Peyer's patch (tissue), 4 donors: ENCODE data around the gene MAD1L1. TPM values are rescaled to one million over a fixed set of nuclear protein-coding genes. Genes with fewer than 3 reads are reported as not detected.
"Not testable (repeated sequence)": the region's sequence is repeated elsewhere in the genome, so short reads cannot be mapped to it uniquely, and the experiment has no call there.

Experiments
- DNase-seq, 3 donors: peaks; one replicate each; pipeline ENCODE4 v3.0.0-alpha.2; 2017 to 2019
- H3K27ac ChIP-seq, 4 donors: fragments of 200-600 bp; sonication (generic); one replicate each; pipeline ENCODE4 v1.5.1; 2016 to 2019
- H3K27me3 ChIP-seq, 2 donors: fragments of 200-600 bp; sonication (generic); one replicate each; pipeline ENCODE4 v1.5.1; 2019
- H3K36me3 ChIP-seq, 3 donors: fragments of 200-600 bp; sonication (generic); one replicate each; pipeline ENCODE4 v1.5.1; 2016 to 2019
- H3K4me1 ChIP-seq, 4 donors: fragments of 200-600 bp; sonication (generic); one replicate each; pipeline ENCODE4 v1.5.1; 2016 to 2019
- H3K4me3 ChIP-seq, 4 donors: fragments of 200-600 bp; sonication (generic); 1 replicate in 3 of 4; 2 replicates in 1 of 4; pipeline ENCODE4 v1.5.1; 2016 to 2019; ENCODE audit warnings: mild to moderate bottlenecking in 1 of 4
- H3K9me3 ChIP-seq, 4 donors: fragments of 200-600 bp; sonication (generic); one replicate each; pipeline ENCODE4 v1.5.1; 2016 to 2019; ENCODE audit warnings: mild to moderate bottlenecking in 1 of 4
- CTCF ChIP-seq, 6 experiments: fragments of 450-650 bp in 4 of 6; fragments of 200-600 bp in 2 of 6; sonication (generic) in 1 of 6; IDR thresholded peaks; one replicate each; pipeline ENCODE4 v1.5.1; 2017 to 2019; ENCODE audit warnings: antibody characterized with exemption in 6 of 6, mild to moderate bottlenecking in 3 of 6, moderate library complexity in 1 of 6
- POLR2A ChIP-seq, 2 donors: fragments of 450-650 bp; IDR thresholded peaks; one replicate each; pipeline ENCODE4 v1.5.1; 2017; ENCODE audit warnings: antibody characterized with exemption in 2 of 2, mild to moderate bottlenecking in 2 of 2, moderate library complexity in 2 of 2
- total RNA-seq, 4 donors: library from RNA; depleted of rRNA; stranded (reverse); fragments of >200 nt; gene quantifications; one replicate each; pipeline ENCODE4 v1.1.0, GENCODE V29; 2016

The MAD1L1 gene
- total RNA-seq, 4 donors from 2014 or later, result 43.9 to 417 (median 59.1) TPM

DNA sequence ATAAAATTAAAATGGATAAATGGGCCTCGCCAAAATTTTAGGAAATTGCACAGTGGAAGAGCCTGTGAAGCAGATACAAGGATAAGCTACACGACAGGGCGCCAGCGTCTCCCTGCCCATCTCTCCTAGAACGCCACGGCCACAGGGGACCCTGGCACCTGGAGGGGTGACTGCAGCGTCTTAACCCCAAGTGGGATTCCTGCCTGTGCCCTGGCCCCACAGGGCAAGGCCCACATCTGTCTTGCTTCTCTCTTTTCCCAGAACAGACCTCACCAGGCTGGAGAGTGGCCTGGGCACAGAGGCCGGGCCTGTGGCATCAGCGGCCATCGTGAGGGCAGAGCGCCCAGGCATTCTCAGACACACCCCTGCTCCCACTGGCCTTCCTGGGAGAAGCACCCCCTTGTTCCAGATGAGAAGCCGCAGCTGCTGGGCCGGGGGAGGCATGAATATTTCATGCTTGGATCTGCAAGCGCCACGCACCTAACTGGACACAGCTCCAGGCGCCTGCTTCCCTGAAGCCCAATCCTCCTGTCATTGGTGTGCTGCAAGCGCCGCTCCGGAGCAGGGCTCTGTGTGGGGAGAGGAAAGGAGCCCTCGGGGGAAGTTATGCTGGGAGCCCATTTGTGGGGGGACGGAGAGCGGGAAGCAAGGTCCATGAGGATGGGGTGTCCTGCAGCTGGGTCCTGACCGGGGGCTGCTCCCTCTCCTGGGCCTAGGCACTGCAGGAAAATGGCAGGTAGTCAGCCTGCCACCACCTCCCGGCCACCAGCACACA, 409.2 kb downstream of the MAD1L1 start:
- Histone ChIP-seq H3K36me3 (no peaks in the 10 kb centered on the region), H3K27ac (no peak overlapping the region), H3K27me3 (no peaks in the 10 kb centered on the region), H3K4me3 (no peak overlapping the region), H3K4me1 (no peaks in the 10 kb centered on the region), H3K9me3 (no peaks in the 10 kb centered on the region)
- TF ChIP-seq CTCF (IDR thresholded peaks at IDR 0.05) (no peak), POLR2A (IDR thresholded peaks at IDR 0.05) (no peak)
- DNase-seq, result peak in 1 of 3 donors; percentile 29

DNA sequence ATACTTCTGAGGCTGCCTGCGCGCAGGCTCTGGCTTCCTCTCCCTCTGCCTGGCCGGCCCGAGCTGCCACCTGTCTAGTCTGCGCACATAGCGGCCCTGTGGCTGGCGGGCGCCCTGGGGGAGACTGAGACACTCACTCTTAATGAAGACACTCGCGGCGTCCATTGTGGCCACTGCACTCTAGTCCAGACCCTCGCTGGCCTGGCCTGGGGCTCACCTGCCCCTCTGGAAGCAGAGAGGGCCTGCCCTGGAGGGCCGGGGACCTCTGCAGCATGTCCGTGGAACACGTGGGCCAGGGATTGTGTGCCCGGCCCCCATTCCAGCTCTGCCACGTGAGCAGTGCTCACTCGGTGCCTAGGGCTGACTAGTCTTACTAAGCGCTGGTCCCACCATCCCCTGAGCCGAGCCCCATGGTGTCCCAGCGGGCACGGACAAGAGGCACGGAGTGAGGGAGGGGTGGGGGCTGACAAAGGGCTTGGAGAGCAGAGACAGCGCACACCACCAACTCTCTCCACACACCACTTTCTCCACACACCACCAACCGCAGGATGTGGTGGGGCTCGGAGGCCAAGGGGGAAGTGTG, 413.4 kb downstream of the MAD1L1 start:
- TF ChIP-seq POLR2A (IDR thresholded peaks at IDR 0.05) (no peak), CTCF (IDR thresholded peaks at IDR 0.05) (no peak)

DNA sequence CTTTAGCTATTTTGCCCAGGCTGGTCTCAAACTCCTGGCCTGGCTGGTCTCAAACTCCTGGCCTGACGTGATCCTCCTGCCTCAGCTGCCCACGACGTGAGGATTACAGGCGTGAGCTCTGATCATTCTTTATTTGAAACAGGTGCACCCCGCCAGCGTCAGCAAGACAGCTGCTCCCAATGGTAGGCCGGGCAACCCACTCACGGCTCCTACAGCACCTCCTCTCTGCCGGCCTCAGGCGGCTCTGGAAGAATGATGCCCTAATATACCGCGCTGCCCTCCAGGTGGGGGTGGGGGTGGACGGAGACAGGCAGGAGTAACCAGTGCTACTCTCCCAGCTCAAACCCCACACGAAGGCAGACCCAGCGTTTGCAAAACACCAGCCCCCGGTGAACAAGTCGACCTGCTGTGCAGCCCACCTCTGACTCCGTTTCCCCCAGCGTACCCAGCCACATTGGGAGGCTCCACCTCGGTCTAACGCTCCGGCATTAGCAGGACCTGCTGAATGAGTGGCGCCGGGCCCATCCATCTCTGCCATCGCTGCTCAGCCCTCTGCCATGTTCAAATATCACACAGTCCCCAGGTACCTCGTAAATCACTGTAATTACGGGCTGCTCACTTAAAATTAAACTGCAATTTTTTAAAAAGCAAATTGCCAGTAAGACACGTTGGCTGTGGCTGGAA, 414.0 kb downstream of the MAD1L1 start:
- TF ChIP-seq CTCF (IDR thresholded peaks at IDR 0.05) (no peak), POLR2A (IDR thresholded peaks at IDR 0.05) (no peak)
- Histone ChIP-seq H3K4me1 (no peaks in the 10 kb centered on the region), H3K4me3 (no peak overlapping the region)

More for the DNA sequence above, 413.4 kb downstream of the MAD1L1 start:
- Histone ChIP-seq H3K27me3 (no peaks in the 10 kb centered on the region), H3K9me3 (no peaks in the 10 kb centered on the region), H3K4me1 (no peaks in the 10 kb centered on the region), H3K4me3 (no peak overlapping the region), H3K27ac (no peak overlapping the region), H3K36me3 (no peaks in the 10 kb centered on the region)
- no peak for DNase-seq

DNA sequence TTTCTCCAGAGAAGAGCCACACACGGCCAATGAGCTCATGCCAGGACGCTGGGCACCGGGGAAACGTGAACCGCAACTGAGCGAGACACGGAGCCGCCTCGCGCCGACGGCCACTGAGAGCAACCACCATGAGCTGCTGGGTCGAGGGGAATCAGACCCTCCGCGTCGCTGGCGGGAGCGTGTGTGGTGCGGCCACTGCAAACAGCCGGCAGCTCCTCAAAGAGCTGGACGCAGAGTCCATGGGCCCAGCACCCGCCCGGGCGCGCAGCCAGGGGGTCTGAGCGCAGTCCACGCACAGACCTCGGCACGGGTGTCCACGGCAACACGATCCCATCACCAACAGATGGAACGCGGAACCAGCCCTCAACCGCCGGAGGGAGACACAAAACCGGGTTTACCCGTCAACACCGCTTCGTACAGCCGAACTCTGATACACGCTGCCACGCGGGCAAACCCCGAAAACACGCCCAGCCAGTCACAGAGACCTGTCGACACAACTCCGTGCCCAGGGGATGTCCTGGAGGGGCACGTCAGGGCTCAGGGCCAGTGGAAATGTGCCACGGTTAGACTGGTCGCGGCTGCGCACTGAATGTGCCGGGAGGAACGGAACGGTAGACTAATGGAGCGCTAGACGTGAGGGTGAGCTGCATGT, 415.6 kb downstream of the MAD1L1 start:
- H3K4me1 ChIP-seq, result no peaks in the 10 kb centered on the region
- H3K36me3 ChIP-seq, result no peaks in the 10 kb centered on the region
- no peak overlapping the region for H3K27ac ChIP-seq
- no peaks in the 10 kb centered on the region for H3K9me3 ChIP-seq
- TF ChIP-seq CTCF (IDR thresholded peaks at IDR 0.05) (no peak), POLR2A (IDR thresholded peaks at IDR 0.05) (no peak)
- DNase-seq, result no peak
- no peak overlapping the region for H3K4me3 ChIP-seq
- H3K27me3 ChIP-seq, result no peaks in the 10 kb centered on the region

More for the DNA sequence above, 414.0 kb downstream of the MAD1L1 start:
- Histone ChIP-seq H3K36me3 (no peaks in the 10 kb centered on the region), H3K27ac (no peak overlapping the region), H3K27me3 (no peaks in the 10 kb centered on the region), H3K9me3 (no peaks in the 10 kb centered on the region)
- no peak for DNase-seq

- not testable (repeated sequence) for DNase-seq, H3K36me3 ChIP-seq, H3K4me1 ChIP-seq, H3K9me3 ChIP-seq, H3K4me3 ChIP-seq, H3K27ac ChIP-seq, H3K27me3 ChIP-seq
Measured at GRCh38 chr7:1816451-1816850, 416.3 kb downstream of the MAD1L1 start.

DNA sequence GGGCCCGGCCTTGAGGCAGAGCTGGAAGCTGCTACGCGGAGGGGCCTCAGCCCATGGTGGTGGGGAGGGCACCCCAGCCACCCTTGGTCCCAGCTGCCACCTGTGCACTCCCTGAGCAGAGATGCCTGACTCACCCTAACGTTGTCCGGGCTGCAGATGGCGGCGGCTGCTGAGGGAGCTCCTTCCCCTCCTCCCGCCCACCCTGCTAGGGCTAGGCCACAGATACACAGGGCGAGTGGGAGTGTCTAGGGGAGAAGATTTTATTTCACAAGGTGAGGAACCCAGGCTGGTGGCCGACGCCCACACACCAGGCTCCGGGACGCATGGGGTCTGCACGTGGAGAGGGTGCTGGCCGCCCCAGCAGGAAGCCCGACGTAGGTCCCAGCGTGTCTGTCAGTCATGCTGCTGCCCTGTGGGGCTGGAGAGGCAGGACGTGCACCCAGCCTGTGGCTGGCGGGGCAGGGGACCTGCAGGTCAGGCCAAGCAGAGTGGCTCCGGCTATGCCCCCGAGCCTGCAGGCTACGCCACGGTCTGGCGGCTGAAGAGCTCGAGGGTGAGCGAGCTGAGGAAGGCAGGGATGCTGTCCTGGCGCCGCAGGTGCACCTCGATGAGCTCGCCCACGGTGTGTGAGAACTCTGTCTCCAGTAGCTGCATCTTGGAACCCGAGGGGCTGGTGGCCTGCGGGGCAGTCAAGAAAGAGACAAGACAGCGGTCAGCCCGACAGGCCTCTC, 417.0 kb downstream of the MAD1L1 start:
- not testable (repeated sequence) for H3K4me1 ChIP-seq, H3K27ac ChIP-seq, H3K4me3 ChIP-seq, H3K36me3 ChIP-seq, DNase-seq, H3K27me3 ChIP-seq, H3K9me3 ChIP-seq
